ENCODE results near the gene SMKR1. TPM values are rescaled to one million over a fixed set of nuclear protein-coding genes. Genes with fewer than 3 reads are reported as not detected.

The SMKR1 gene
- total RNA-seq, 1 donor, result 0.72 TPM

GRCh38 chr7:129502708-129503685 is 666 bp downstream of the SMKR1 start:
- H3K79me2 ChIP-seq (ENCODE audit: insufficient read depth, low read length), result no peaks in the 10 kb centered on the region
- no peaks in the 10 kb centered on the region for H3K9me3 ChIP-seq (ENCODE audit: low read depth, low read length)
- no peak for TF ChIP-seq CTCF (IDR thresholded peaks at IDR 0.05; ENCODE audit: extremely low read depth, low read depth, low read length)
- no peaks in the 10 kb centered on the region for H3K36me3 ChIP-seq (ENCODE audit: insufficient read depth, low read length)
- H3K4me2 ChIP-seq (ENCODE audit: insufficient read depth, low read length), result peak overlapping the region; percentile 83
- peaks cover 9% of the 10 kb centered on the region for H3K4me1 ChIP-seq (ENCODE audit: insufficient read depth, low read length)
- peak overlapping the region; percentile 81 for H2AFZ ChIP-seq (ENCODE audit: low read length)
- H3K27me3 ChIP-seq (ENCODE audit: insufficient read depth, low read length), result peaks cover 12% of the 10 kb centered on the region
- no peak for DNase-seq (ENCODE audit: insufficient read length, low spot score, missing footprints)
- H3K4me3 ChIP-seq (ENCODE audit: insufficient read depth, low read length), result peak overlapping the region; percentile 74
- peaks cover 2% of the 10 kb centered on the region for H4K20me1 ChIP-seq (ENCODE audit: insufficient read depth, low read length)
- no peak overlapping the region for H3K27ac ChIP-seq (ENCODE audit: low read depth, low read length)

- H3K4me2 ChIP-seq (ENCODE audit: insufficient read depth, low read length), result no peak overlapping the region
- no peak overlapping the region for H3K4me3 ChIP-seq (ENCODE audit: insufficient read depth, low read length)
- no peaks in the 10 kb centered on the region for H3K9me3 ChIP-seq (ENCODE audit: low read depth, low read length)
- peaks cover 2% of the 10 kb centered on the region for H4K20me1 ChIP-seq (ENCODE audit: insufficient read depth, low read length)
- H3K36me3 ChIP-seq (ENCODE audit: insufficient read depth, low read length), result no peaks in the 10 kb centered on the region
- peaks cover 12% of the 10 kb centered on the region for H3K27me3 ChIP-seq (ENCODE audit: insufficient read depth, low read length)
- DNase-seq (ENCODE audit: insufficient read length, low spot score, missing footprints), result no peak
- no peak overlapping the region for H2AFZ ChIP-seq (ENCODE audit: low read length)
- no peak overlapping the region for H3K27ac ChIP-seq (ENCODE audit: low read depth, low read length)
- TF ChIP-seq CTCF (IDR thresholded peaks at IDR 0.05; ENCODE audit: extremely low read depth, low read depth, low read length), result no peak
- peaks cover 9% of the 10 kb centered on the region for H3K4me1 ChIP-seq (ENCODE audit: insufficient read depth, low read length)
- no peaks in the 10 kb centered on the region for H3K79me2 ChIP-seq (ENCODE audit: insufficient read depth, low read length)
Measured at GRCh38 chr7:129503725-129504124, 1.4 kb downstream of the SMKR1 start.

- TF ChIP-seq CTCF (IDR thresholded peaks at IDR 0.05; ENCODE audit: extremely low read depth, low read depth, low read length), result no peak
- peaks cover 5% of the 10 kb centered on the region for H3K4me1 ChIP-seq (ENCODE audit: insufficient read depth, low read length)
- peak overlapping the region; percentile 27 for H2AFZ ChIP-seq (ENCODE audit: low read length)
- H4K20me1 ChIP-seq (ENCODE audit: insufficient read depth, low read length), result no peaks in the 10 kb centered on the region
- H3K4me2 ChIP-seq (ENCODE audit: insufficient read depth, low read length), result no peak overlapping the region
- no peaks in the 10 kb centered on the region for H3K79me2 ChIP-seq (ENCODE audit: insufficient read depth, low read length)
- peak; percentile 41 for DNase-seq (ENCODE audit: insufficient read length, low spot score, missing footprints)
- no peak overlapping the region for H3K4me3 ChIP-seq (ENCODE audit: insufficient read depth, low read length)
- peaks cover 11% of the 10 kb centered on the region for H3K27me3 ChIP-seq (ENCODE audit: insufficient read depth, low read length)
- H3K36me3 ChIP-seq (ENCODE audit: insufficient read depth, low read length), result no peaks in the 10 kb centered on the region
- H3K9me3 ChIP-seq (ENCODE audit: low read depth, low read length), result no peaks in the 10 kb centered on the region
- no peak overlapping the region for H3K27ac ChIP-seq (ENCODE audit: low read depth, low read length)
Measured at GRCh38 chr7:129512192-129512591, 9.9 kb downstream of the SMKR1 start.

GRCh38 chr7:129513546-129513945 is 11.2 kb downstream of the SMKR1 start:
- no peak for TF ChIP-seq CTCF (IDR thresholded peaks at IDR 0.05; ENCODE audit: extremely low read depth, low read depth, low read length)
- Histone ChIP-seq H3K27me3 (ENCODE audit: insufficient read depth, low read length) (peaks cover 11% of the 10 kb centered on the region), H3K36me3 (ENCODE audit: insufficient read depth, low read length) (no peaks in the 10 kb centered on the region), H2AFZ (ENCODE audit: low read length) (no peak overlapping the region), H3K4me2 (ENCODE audit: insufficient read depth, low read length) (no peak overlapping the region), H3K27ac (ENCODE audit: low read depth, low read length) (no peak overlapping the region), H3K79me2 (ENCODE audit: insufficient read depth, low read length) (no peaks in the 10 kb centered on the region), H3K4me1 (ENCODE audit: insufficient read depth, low read length) (peaks cover 5% of the 10 kb centered on the region), H3K4me3 (ENCODE audit: insufficient read depth, low read length) (no peak overlapping the region), H4K20me1 (ENCODE audit: insufficient read depth, low read length) (no peaks in the 10 kb centered on the region), H3K9me3 (ENCODE audit: low read depth, low read length) (no peaks in the 10 kb centered on the region)
- DNase-seq (ENCODE audit: insufficient read length, low spot score, missing footprints), result no peak
